HepG2 (cell line): ENCODE data around the gene RGS19. TPM values are rescaled to one million over a fixed set of nuclear protein-coding genes. Genes with fewer than 3 reads are reported as not detected.
A peak's percentile ranks its signal among the peaks of the same experiment; 100 is the strongest.

Experiments used
- ELF3 ChIP-seq: IDR thresholded peaks from 2 replicates; pipeline ENCODE4 v1.6.1; 2016; ENCODE audit warnings: missing genetic modification reagents, missing compliant biosample characterization
- ETV5 ChIP-seq: IDR thresholded peaks from 2 replicates; pipeline ENCODE4 v1.6.1; 2018; ENCODE audit warnings: missing biosample characterization, missing genetic modification reagents, inconsistent platforms, borderline replicate concordance
- FOSL1 ChIP-seq: sonication (generic); formaldehyde crosslinking; IDR thresholded peaks from 2 replicates; pipeline ENCODE4 v1.9.0; 2021; ENCODE audit warnings: missing genetic modification reagents, borderline replicate concordance
- HNF4G ChIP-seq, 2 experiments: sonication (generic) in 1 of 2; formaldehyde crosslinking in 1 of 2; IDR thresholded peaks; 2 replicates each; pipeline versions ENCODE4 v1.4.0 to v1.6.1; 2011 to 2020; ENCODE audit warnings: borderline replicate concordance in 2 of 2, low read depth in 2 of 2, mild to moderate bottlenecking in 2 of 2, low read length in 1 of 2, missing genetic modification reagents in 1 of 2, moderate library complexity in 1 of 2
- HNRNPK ChIP-seq: fragments of 200-400 bp; formaldehyde crosslinking; IDR thresholded peaks from 2 replicates; pipeline ENCODE4 v1.6.1; 2018; ENCODE audit warnings: low read length, low read depth, moderate library complexity, mild to moderate bottlenecking; ENCODE audit not compliant: poor library complexity, severe bottlenecking
- KMT2B ChIP-seq: IDR thresholded peaks from 2 replicates; pipeline ENCODE4 v1.6.1; 2016; ENCODE audit warnings: missing genetic modification reagents, missing compliant biosample characterization
- NFKB2 ChIP-seq: sonication (generic); formaldehyde crosslinking; IDR thresholded peaks from 2 replicates; pipeline ENCODE4 v1.4.0; 2020; ENCODE audit warnings: missing genetic modification reagents, borderline replicate concordance
- NR2F6 ChIP-seq, 2 experiments: IDR thresholded peaks; 2 replicates each; pipeline ENCODE4 v1.6.1; 2016; ENCODE audit warnings: antibody characterized with exemption in 1 of 2, mild to moderate bottlenecking in 1 of 2
- SNAPC4 ChIP-seq: sonication (generic); formaldehyde crosslinking; IDR thresholded peaks from 2 replicates; pipeline ENCODE4 v1.4.0; 2020; ENCODE audit warnings: mild to moderate bottlenecking, missing genetic modification reagents
- TAF15 ChIP-seq: fragments of 200-400 bp; formaldehyde crosslinking; IDR thresholded peaks from one replicate; pipeline ENCODE4 v1.6.1; 2018; ENCODE audit warnings: mild to moderate bottlenecking, low read depth, low read length; ENCODE audit not compliant: poor library complexity, severe bottlenecking
- TFDP2 ChIP-seq: sonication (generic); formaldehyde crosslinking; IDR thresholded peaks from 2 replicates; pipeline ENCODE4 v1.4.0; 2020; ENCODE audit warnings: missing genetic modification reagents
- ZBED4 ChIP-seq: sonication (generic); formaldehyde crosslinking; IDR thresholded peaks from 2 replicates; pipeline ENCODE4 v1.4.0; 2020; ENCODE audit warnings: missing genetic modification reagents, borderline replicate concordance
- ZFP62 ChIP-seq: sonication (generic); formaldehyde crosslinking; IDR thresholded peaks from 2 replicates; pipeline ENCODE4 v1.4.0; 2020; ENCODE audit warnings: missing genetic modification reagents
- ZNF614 ChIP-seq: IDR thresholded peaks from 2 replicates; pipeline ENCODE4 v1.6.1; 2018; ENCODE audit warnings: missing biosample characterization, missing genetic modification reagents, inconsistent platforms, borderline replicate concordance
- ZNF703 ChIP-seq: sonication (generic); formaldehyde crosslinking; IDR thresholded peaks from 2 replicates; pipeline ENCODE4 v1.5.1; 2020; ENCODE audit warnings: missing genetic modification reagents, mild to moderate bottlenecking, moderate library complexity, borderline replicate concordance
- polyA plus RNA-seq, 8 experiments: library from polyadenylated mRNA; depleted of rRNA in 3 of 8; stranded (reverse) in 7 of 8; unstranded in 1 of 8; fragments of >200 nt; fragmentation: Illumina TruSeq in 4 of 8; extraction: Trizol in 4 of 8; gene quantifications; 2 replicates each; pipeline versions ENCODE4 v1.2.1 to v1.2.3, GENCODE V29; 2011 to 2016; ENCODE audit warnings: low read depth in 4 of 8, missing spikeins in 1 of 8, mixed read lengths in 1 of 8; ENCODE audit not compliant: insufficient read depth in 1 of 8
- total RNA-seq, 5 experiments: library from RNA; depleted of rRNA; stranded (reverse); fragments of >200 nt; fragmentation: Illumina TruSeq; extraction: Trizol; gene quantifications; 2 replicates each; pipeline ENCODE4 v1.2.3, GENCODE V29; 2016; ENCODE audit warnings: low read depth in 1 of 5
- TF ChIP-seq, protein P1 (sequence below): sonication (generic); formaldehyde crosslinking; IDR thresholded peaks from 2 replicates; pipeline ENCODE4 v1.5.1; 2020; ENCODE audit warnings: missing genetic modification reagents, mild to moderate bottlenecking, borderline replicate concordance

The RGS19 gene
- total and polyA plus RNA-seq, 2 of the 13 experiments (the other 11 are each of a cell fraction or from before 2014, with no cell fraction given): 10.7 to 11.9 TPM

DNA sequence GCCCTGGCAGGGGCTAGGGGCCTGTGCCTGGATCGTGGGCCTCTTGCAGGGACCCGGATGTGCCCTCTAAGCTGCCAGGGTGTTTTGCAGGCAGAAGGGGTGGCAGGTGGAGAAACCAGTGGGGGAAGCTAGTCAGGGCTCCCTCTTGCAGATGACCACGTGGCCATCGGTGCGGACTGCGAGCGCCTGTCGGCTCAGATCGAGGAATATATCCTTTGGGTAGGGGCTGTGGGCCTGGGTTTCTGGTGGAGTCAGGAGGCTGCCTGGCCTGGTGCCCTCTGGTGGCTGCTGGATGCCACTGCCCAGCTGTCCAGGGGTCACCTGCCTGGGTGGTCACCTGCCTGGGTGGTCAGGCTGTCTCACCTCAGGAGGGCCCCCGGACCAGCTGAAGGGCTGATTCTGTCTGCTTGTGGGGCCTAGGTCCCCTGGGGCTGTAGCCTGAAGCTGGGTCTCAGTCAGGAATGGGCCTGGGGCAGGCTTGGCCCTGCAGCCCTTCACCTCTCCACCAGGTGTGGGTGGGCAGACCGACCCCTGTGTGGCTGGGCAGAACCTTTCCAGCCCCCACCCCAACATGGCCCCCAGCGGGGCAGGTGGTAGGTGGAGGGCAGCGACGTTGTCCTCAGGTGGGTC, 9.6 kb downstream of the RGS19 start (continued):
- TF ChIP-seq SNAPC4 (CRISPR knock-in tag) (no peak), KMT2B (peak; percentile 55), HNRNPK (no peak), ZBED4 (peak; percentile 59), ZFP62 (CRISPR knock-in tag) (no peak), TAF15 (no peak), NR2F6 (IDR thresholded peaks at IDR 0.05) (peak; percentile 45; the same call in 1 of the 2 replicates), NR2F6 (CRISPR knock-in tag; IDR thresholded peaks at IDR 0.05) (peak; percentile 72), ZNF703 (CRISPR knock-in tag) (no peak), ETV5 (CRISPR knock-in tag) (no peak; the same call in 1 of the 2 replicates), TFDP2 (CRISPR knock-in tag) (no peak), NFKB2 (CRISPR knock-in tag) (0 out of 2 replicates have a peak, but pooled peaks have one; percentile 47), HNF4G (IDR thresholded peaks at IDR 0.05; ENCODE audit: borderline replicate concordance, low read depth, low read length) (no peak), HNF4G (CRISPR knock-in tag; IDR thresholded peaks at IDR 0.05; ENCODE audit: borderline replicate concordance, low read depth) (no peak; the same call in 1 of the 2 replicates), ELF3 (CRISPR knock-in tag) (no peak), ZNF614 (CRISPR knock-in tag) (0 out of 2 replicates have a peak, but pooled peaks have one; percentile 35), FOSL1 (CRISPR knock-in tag) (no peak)
- TF ChIP-seq, protein P1, sequence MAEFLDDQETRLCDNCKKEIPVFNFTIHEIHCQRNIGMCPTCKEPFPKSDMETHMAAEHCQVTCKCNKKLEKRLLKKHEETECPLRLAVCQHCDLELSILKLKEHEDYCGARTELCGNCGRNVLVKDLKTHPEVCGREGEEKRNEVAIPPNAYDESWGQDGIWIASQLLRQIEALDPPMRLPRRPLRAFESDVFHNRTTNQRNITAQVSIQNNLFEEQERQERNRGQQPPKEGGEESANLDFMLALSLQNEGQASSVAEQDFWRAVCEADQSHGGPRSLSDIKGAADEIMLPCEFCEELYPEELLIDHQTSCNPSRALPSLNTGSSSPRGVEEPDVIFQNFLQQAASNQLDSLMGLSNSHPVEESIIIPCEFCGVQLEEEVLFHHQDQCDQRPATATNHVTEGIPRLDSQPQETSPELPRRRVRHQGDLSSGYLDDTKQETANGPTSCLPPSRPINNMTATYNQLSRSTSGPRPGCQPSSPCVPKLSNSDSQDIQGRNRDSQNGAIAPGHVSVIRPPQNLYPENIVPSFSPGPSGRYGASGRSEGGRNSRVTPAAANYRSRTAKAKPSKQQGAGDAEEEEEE: no peak
